K562 (cell line): ENCODE measurements around the gene GPATCH11. TPM values are rescaled to one million over a fixed set of nuclear protein-coding genes. Genes with fewer than 3 reads are reported as not detected.

Experiments
- BCLAF1 ChIP-seq, 2 experiments: fragments of 450-650 bp in 1 of 2; IDR thresholded peaks; 2 replicates each; pipeline ENCODE4 v1.6.1; 2011 to 2017; ENCODE audit warnings: low read depth in 2 of 2, antibody characterized with exemption in 1 of 2, borderline replicate concordance in 1 of 2, low read length in 1 of 2, mild to moderate bottlenecking in 1 of 2, mixed read lengths in 1 of 2; ENCODE audit not compliant: control insufficient read depth in 1 of 2
- CBX3 ChIP-seq, 2 experiments: IDR thresholded peaks; 1 replicate in 1 of 2; 2 replicates in 1 of 2; pipeline ENCODE4 v1.6.1; 2012; ENCODE audit warnings: inconsistent platforms in 2 of 2, low read length in 2 of 2, borderline replicate concordance in 1 of 2, control low read depth in 1 of 2
- CEBPZ ChIP-seq: fragments of 150-350 bp; IDR thresholded peaks from 2 replicates; pipeline ENCODE4 v1.6.1; 2014; ENCODE audit warnings: low read depth, mild to moderate bottlenecking, low read length, borderline replicate concordance
- E2F1 ChIP-seq: sonication (generic); formaldehyde crosslinking; IDR thresholded peaks from 2 replicates; pipeline ENCODE4 v1.8.1; 2023; ENCODE audit warnings: mild to moderate bottlenecking, missing genetic modification reagents, moderate library complexity
- GTF2F1 ChIP-seq: IDR thresholded peaks from 2 replicates; pipeline ENCODE4 v1.6.1; 2011; ENCODE audit warnings: low read depth, low read length, improper control_type of control experiment
- JUNB ChIP-seq: fragments of 450-650 bp; formaldehyde crosslinking; conservative IDR thresholded peaks from 2 replicates; pipeline ENCODE4 v1.4.0; 2020; ENCODE audit warnings: mild to moderate bottlenecking
- KDM2B ChIP-seq: fragments of 250-450 bp; sonication (Bioruptor Pico); IDR thresholded peaks from 2 replicates; pipeline ENCODE4 v1.8.0; 2021; ENCODE audit warnings: mild to moderate bottlenecking, moderate library complexity
- MTA1 ChIP-seq: fragments of 450-650 bp; IDR thresholded peaks from 2 replicates; pipeline ENCODE4 v1.6.1; 2017; ENCODE audit warnings: borderline replicate concordance
- MYBL2 ChIP-seq, 2 experiments: fragments of 450-650 bp in 1 of 2; sonication (generic) in 1 of 2; formaldehyde crosslinking in 1 of 2; IDR thresholded peaks; 2 replicates each; pipeline versions ENCODE4 v1.6.1 to v1.8.1; 2017 to 2022; ENCODE audit warnings: borderline replicate concordance in 1 of 2, inconsistent platforms in 1 of 2, low read depth in 1 of 2, mild to moderate bottlenecking in 1 of 2, missing genetic modification reagents in 1 of 2, moderate library complexity in 1 of 2
- NEUROD1 ChIP-seq: fragments of 150-350 bp; IDR thresholded peaks from 2 replicates; pipeline ENCODE4 v1.6.1; 2014; ENCODE audit warnings: borderline replicate concordance, low read length, low read depth; ENCODE audit not compliant: partially characterized antibody
- PCBP1 ChIP-seq: fragments of 200-400 bp; formaldehyde crosslinking; IDR thresholded peaks from 2 replicates; pipeline ENCODE4 v1.6.1; 2018; ENCODE audit warnings: mild to moderate bottlenecking, low read depth, low read length; ENCODE audit not compliant: poor library complexity, severe bottlenecking
- SRSF3 ChIP-seq: fragments of 200-400 bp; formaldehyde crosslinking; IDR thresholded peaks from 2 replicates; pipeline ENCODE4 v1.6.1; 2016; ENCODE audit warnings: mild to moderate bottlenecking, low read length, moderate library complexity; ENCODE audit not compliant: insufficient read depth
- ZBED1 ChIP-seq: IDR thresholded peaks from 2 replicates; pipeline ENCODE4 v1.6.1; 2014
- ZNF12 ChIP-seq: sonication (generic); formaldehyde crosslinking; IDR thresholded peaks from 2 replicates; pipeline ENCODE4 v1.4.0; 2020; ENCODE audit warnings: mild to moderate bottlenecking, missing genetic modification reagents
- ZNF133 ChIP-seq: fragments of 250-450 bp; sonication (Bioruptor Pico); IDR thresholded peaks from 2 replicates; pipeline ENCODE4 v1.4.0; 2020; ENCODE audit warnings: mild to moderate bottlenecking
- ZNF175 ChIP-seq: fragments of 200-800 bp; sonication (Bioruptor generic); IDR thresholded peaks from 2 replicates; pipeline ENCODE4 v1.6.1; 2016; ENCODE audit warnings: low read depth, mild to moderate bottlenecking, missing genetic modification characterization, missing compliant biosample characterization
- ZNF431 ChIP-seq: sonication (generic); formaldehyde crosslinking; IDR thresholded peaks from 2 replicates; pipeline ENCODE4 v1.8.0; 2022; ENCODE audit warnings: mild to moderate bottlenecking, missing genetic modification reagents
- ZNF696 ChIP-seq: fragments of 250-450 bp; sonication (Bioruptor Pico); conservative IDR thresholded peaks from 2 replicates; pipeline ENCODE4 v1.4.0; 2020; ENCODE audit warnings: mild to moderate bottlenecking, moderate library complexity
- ZNF76 ChIP-seq: fragments of 250-450 bp; sonication (Bioruptor Pico); IDR thresholded peaks from 2 replicates; pipeline ENCODE4 v1.4.0; 2020; ENCODE audit warnings: mild to moderate bottlenecking, moderate library complexity, borderline replicate concordance
- polyA plus RNA-seq, 8 experiments: library from polyadenylated mRNA; depleted of rRNA in 4 of 8; stranded (reverse) in 5 of 8; unstranded in 3 of 8; fragments of >200 nt; fragmentation: Nextera tagmentation in 2 of 8; fragmentation: Illumina TruSeq in 1 of 8; extraction: Ambion mirVana in 2 of 8; extraction: Trizol in 1 of 8; gene quantifications; 2 replicates each; pipeline versions ENCODE4 v1.2.1 to v1.2.3, GENCODE V29; 2011 to 2014; ENCODE audit warnings: inconsistent platforms in 1 of 8, missing spikeins in 1 of 8
- total RNA-seq, 7 experiments: library from RNA; depleted of rRNA in 6 of 7; stranded (reverse); fragments of >200 nt in 6 of 7; fragmentation: Illumina TruSeq in 2 of 7; extraction: Trizol in 2 of 7; gene quantifications; 2 replicates each; pipeline versions ENCODE4 v1.2.1 to v1.2.3, GENCODE V29; 2011 to 2021; ENCODE audit warnings: low replicate concordance in 1 of 7

GPATCH11 gene
- total and polyA plus RNA-seq, 9 of the 15 experiments (the other 6 are each of a cell fraction or from before 2014, with no cell fraction given) = 7.9 to 23.9 (median 15.2) TPM

GRCh38 chr2:37083873-37084794 lies at the start of gene GPATCH11, which contains the start of gene HEATR5B (continued):
- TF ChIP-seq PCBP1 (no peak), GTF2F1 (no peak), KDM2B (CRISPR knock-in tag) (no peak), E2F1 (CRISPR knock-in tag) (no peak), CBX3 (IDR thresholded peaks at IDR 0.05; ENCODE audit: borderline replicate concordance in 1 of 2, low read length in 2 of 2) (peak in 1 of 2 experiments; percentile 43; a peak in 1 of 3 replicates), ZNF696 (CRISPR knock-in tag) (no peak), JUNB (CRISPR knock-in tag) (no peak), ZNF133 (no peak), ZNF12 (no peak), ZNF175 (CRISPR knock-in tag) (no peak), ZBED1 (0 out of 2 replicates have a peak, but pooled peaks have one; percentile 14), ZNF76 (CRISPR knock-in tag) (no peak), MTA1 (no peak), BCLAF1 (IDR thresholded peaks at IDR 0.05; ENCODE audit: borderline replicate concordance in 1 of 2, control insufficient read depth in 1 of 2, low read depth in 2 of 2, low read length in 1 of 2) (no peak), NEUROD1 (no peak), ZNF431 (CRISPR knock-in tag) (no peak; the same call in 1 of the 2 replicates), SRSF3 (no peak), CEBPZ (no peak), MYBL2 (IDR thresholded peaks at IDR 0.05; ENCODE audit: low read depth) (no peak), MYBL2 (CRISPR knock-in tag; IDR thresholded peaks at IDR 0.05; ENCODE audit: borderline replicate concordance) (no peak)
